HG03342 (cell line): Measurements from ENCODE around the gene PEPD.
"Not testable (repeated sequence)": the region's sequence is repeated elsewhere in the genome, so short reads cannot be mapped to it uniquely, and the experiment has no call there.

Experiments
- ATAC-seq: cut with Tn5 transposase; IDR thresholded peaks from one replicate; pipeline ENCODE4 v1.9.1; 2021; ENCODE audit warnings: mild to moderate bottlenecking, moderate library complexity; ENCODE audit not compliant: unreplicated experiment

PEPD gene

GRCh38 chr19:33479570-33479969 is 42.0 kb downstream of the PEPD start:
- ATAC-seq, result not testable (repeated sequence)

GRCh38 chr19:33477781-33478180 is 43.8 kb downstream of the PEPD start:
- ATAC-seq, result no peak

- no peak for ATAC-seq
Measured at GRCh38 chr19:33476151-33476707, 45.4 kb downstream of the PEPD start.

GRCh38 chr19:33473653-33474305 is 47.8 kb downstream of the PEPD start:
- no peak for ATAC-seq

- ATAC-seq, result no peak
Measured at GRCh38 chr19:33472691-33473652, 48.6 kb downstream of the PEPD start.

DNA sequence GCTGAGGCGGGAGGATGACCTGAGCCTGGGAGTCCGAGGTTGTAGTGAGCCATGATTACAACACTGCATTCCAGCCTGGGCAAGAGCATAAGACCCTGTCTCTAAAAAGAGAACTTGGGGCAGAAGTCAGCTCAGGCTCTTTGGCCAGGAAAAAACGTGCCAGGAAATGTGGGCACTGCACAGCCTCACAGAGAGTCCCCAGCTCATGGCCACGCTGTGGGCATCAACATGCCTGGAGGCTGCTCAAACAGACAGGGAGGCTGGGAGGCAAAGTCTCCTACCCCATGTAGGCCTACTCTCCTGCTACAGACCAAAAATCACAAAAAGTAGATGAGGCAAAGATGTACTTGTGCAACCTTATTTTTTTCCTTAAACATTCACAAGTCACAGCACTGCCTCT is 49.4 kb downstream of the PEPD start:
- no peak for ATAC-seq

- no peak for ATAC-seq
Measured at GRCh38 chr19:33471111-33471996, 50.2 kb downstream of the PEPD start.

GRCh38 chr19:33470686-33471085 is 50.9 kb downstream of the PEPD start:
- ATAC-seq, result no peak

DNA sequence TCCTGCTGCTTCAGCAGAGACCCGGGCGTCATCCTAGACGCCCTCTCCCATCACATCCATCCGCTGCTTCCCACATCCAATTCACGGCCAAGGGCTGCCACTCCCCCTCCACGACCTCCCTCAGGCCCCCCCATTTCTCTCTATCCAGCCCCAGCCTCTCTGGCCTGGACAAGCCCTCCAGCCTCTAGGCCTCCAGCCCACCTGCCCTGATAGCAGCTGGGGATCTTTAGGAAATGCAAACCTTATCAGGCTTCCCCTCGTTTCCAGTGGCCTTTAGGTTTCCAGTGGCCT is 51.6 kb downstream of the PEPD start:
- ATAC-seq, result no peak

DNA sequence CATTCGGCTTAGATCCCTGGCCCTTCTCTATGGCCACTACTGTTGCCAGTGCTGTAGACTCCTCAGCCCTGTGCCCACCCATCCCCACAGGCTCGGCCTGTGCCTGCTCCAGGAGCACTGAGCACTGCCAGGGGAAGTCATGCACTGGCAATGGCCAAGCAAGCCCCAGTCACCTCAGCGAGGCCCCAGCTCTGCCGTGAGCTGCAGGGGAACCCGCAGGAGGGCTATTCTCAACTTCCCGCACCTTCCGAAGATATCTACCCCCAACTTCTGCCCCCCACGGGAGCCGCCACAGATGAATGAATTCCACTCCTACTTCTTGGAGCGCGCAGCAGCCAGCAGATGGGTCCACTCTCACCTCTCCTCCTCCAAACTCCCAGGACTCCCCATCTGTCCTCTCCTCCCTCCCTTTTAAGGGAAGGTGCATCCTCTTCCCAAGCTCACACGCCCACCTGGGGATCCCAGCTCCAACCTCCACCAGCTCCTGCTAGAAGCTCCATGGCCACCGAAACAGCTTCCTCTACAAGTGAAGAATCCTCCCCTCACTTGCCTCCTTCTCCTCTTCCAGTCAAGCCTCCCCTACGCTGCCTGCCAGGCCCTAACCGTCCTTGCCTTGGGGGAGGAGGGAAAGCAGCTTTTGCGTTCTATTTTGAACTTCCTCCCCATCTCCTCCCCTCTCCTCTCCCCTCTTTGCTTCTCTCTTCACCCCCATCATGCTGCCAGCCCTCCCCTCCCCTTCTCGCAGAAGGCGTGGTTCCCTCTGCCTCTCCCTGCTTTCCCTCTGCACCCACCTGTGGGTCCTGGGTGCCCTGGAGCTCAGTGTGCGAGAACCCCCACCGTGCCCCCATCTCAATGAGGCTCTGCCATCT is 52.2 kb downstream of the PEPD start:
- ATAC-seq, result no peak

GRCh38 chr19:33468361-33469170 is 53.0 kb downstream of the PEPD start:
- no peak for ATAC-seq

GRCh38 chr19:33467851-33468250 is 53.7 kb downstream of the PEPD start:
- ATAC-seq, result no peak

- no peak for ATAC-seq
Measured at GRCh38 chr19:33465834-33466233, 55.8 kb downstream of the PEPD start.

DNA sequence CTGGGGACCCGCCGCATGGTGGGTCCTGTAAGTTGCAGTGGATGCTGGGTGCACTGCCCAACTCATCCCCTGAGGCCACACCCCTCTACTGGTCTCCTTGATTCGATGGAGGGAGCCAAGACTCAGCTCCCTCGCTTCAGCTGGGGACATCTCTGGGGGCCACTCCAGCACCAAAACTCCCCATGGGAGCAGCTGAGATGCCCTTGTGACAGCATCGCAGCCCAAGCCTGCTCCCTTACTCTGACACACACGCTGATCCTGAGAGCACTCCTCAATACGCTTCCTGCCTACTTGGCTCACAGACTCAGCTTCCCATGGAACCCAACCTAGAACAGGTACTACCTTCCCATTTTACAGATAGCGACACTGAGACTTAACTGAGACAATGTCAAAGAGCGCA is 56.2 kb downstream of the PEPD start:
- ATAC-seq, result no peak

- no peak for ATAC-seq
Measured at GRCh38 chr19:33464733-33465115, 56.9 kb downstream of the PEPD start.

- no peak for ATAC-seq
Measured at GRCh38 chr19:33464010-33464732, 57.4 kb downstream of the PEPD start.

GRCh38 chr19:33463199-33463598 is 58.4 kb downstream of the PEPD start:
- ATAC-seq, result no peak

GRCh38 chr19:33462112-33462791 is 59.3 kb downstream of the PEPD start:
- no peak for ATAC-seq
